Prostate gland (tissue), 2 donors: ENCODE measurements around the gene SERPINH1.

Experiments used
- CTCF ChIP-seq, 4 experiments: fragments of 200-600 bp in 2 of 4; fragments of 450-650 bp in 2 of 4; sonication (generic) in 2 of 4; IDR thresholded peaks; 1 replicate in 3 of 4; 2 replicates in 1 of 4; pipeline ENCODE4 v1.5.1; 2016 to 2019; ENCODE audit warnings: antibody characterized with exemption in 4 of 4, mild to moderate bottlenecking in 2 of 4, moderate library complexity in 2 of 4
- POLR2A ChIP-seq: fragments of 450-650 bp; IDR thresholded peaks from one replicate; pipeline ENCODE4 v1.6.1; 2016; ENCODE audit warnings: antibody characterized with exemption, mild to moderate bottlenecking

GRCh38 chr11:75611823-75612222 is 49.8 kb downstream of the SERPINH1 start:
- TF ChIP-seq POLR2A (no peak), CTCF (IDR thresholded peaks at IDR 0.05) (no peak)
